Hepatocyte (in vitro differentiated cells): ENCODE data around the gene CKAP2L. TPM values are rescaled to one million over a fixed set of nuclear protein-coding genes. Genes with fewer than 3 reads are reported as not detected.

Experiments used
- DNase-seq: peaks from one replicate; pipeline ENCODE4 v3.0.0-alpha.2; 2016; ENCODE audit warnings: low spot score
- H2AFZ ChIP-seq: fragments of 200-600 bp; sonication (generic); 2 replicates; pipeline ENCODE4 v1.6.0; 2016; ENCODE audit warnings: antibody characterized with exemption, mild to moderate bottlenecking
- H3K27ac ChIP-seq: fragments of 200-600 bp; sonication (generic); 2 replicates; pipeline ENCODE4 v1.5.1; 2016; ENCODE audit warnings: mild to moderate bottlenecking
- H3K27me3 ChIP-seq: fragments of 200-600 bp; sonication (generic); 2 replicates; pipeline ENCODE4 v1.6.1; 2016
- H3K36me3 ChIP-seq: fragments of 200-600 bp; sonication (generic); replicated peaks from 2 replicates; pipeline ENCODE4 v1.5.1; 2016; ENCODE audit warnings: low read depth; ENCODE audit not compliant: insufficient read depth
- H3K4me1 ChIP-seq: fragments of 200-600 bp; sonication (generic); 2 replicates; pipeline ENCODE4 v1.5.1; 2016; ENCODE audit warnings: mild to moderate bottlenecking, moderate library complexity; ENCODE audit not compliant: insufficient read depth
- H3K4me2 ChIP-seq: fragments of 200-600 bp; sonication (generic); 2 replicates; pipeline ENCODE4 v1.6.0; 2016
- H3K4me3 ChIP-seq: fragments of 200-600 bp; sonication (generic); 2 replicates; pipeline ENCODE4 v1.5.1; 2016; ENCODE audit warnings: mild to moderate bottlenecking
- H3K79me2 ChIP-seq: fragments of 200-600 bp; sonication (generic); 2 replicates; pipeline ENCODE4 v1.6.0; 2017; ENCODE audit warnings: mild to moderate bottlenecking
- H3K9me2 ChIP-seq: fragments of 200-600 bp; sonication (generic); replicated peaks from 2 replicates; pipeline ENCODE4 v1.6.0; 2017; ENCODE audit warnings: mild to moderate bottlenecking; ENCODE audit not compliant: insufficient read depth
- H3K9me3 ChIP-seq: fragments of 200-600 bp; sonication (generic); 2 replicates; pipeline ENCODE4 v1.5.1; 2016; ENCODE audit warnings: low read depth, mild to moderate bottlenecking
- H4K20me1 ChIP-seq: fragments of 200-600 bp; sonication (generic); 2 replicates; pipeline ENCODE4 v1.6.0; 2016; ENCODE audit warnings: mild to moderate bottlenecking; ENCODE audit not compliant: insufficient read depth, poor library complexity, severe bottlenecking
- CTCF ChIP-seq: fragments of 200-600 bp; sonication (generic); IDR thresholded peaks from 2 replicates; pipeline ENCODE4 v1.5.1; 2016; ENCODE audit warnings: antibody characterized with exemption, mild to moderate bottlenecking; ENCODE audit not compliant: poor library complexity
- EZH2 ChIP-seq: fragments of 200-600 bp; sonication (generic); IDR thresholded peaks from 2 replicates; pipeline ENCODE4 v1.6.1; 2016; ENCODE audit warnings: antibody characterized with exemption, mild to moderate bottlenecking, borderline replicate concordance
- EZH2phosphoT487 ChIP-seq: fragments of 200-600 bp; sonication (generic); IDR thresholded peaks from one replicate; pipeline ENCODE4 v1.6.1; 2018; ENCODE audit warnings: antibody characterized with exemption, mild to moderate bottlenecking, low read depth, moderate library complexity; ENCODE audit not compliant: unreplicated experiment, severe bottlenecking
- WGBS: methylation state at CpG from one replicate; pipeline ENCODE4 v1.1.6; 2016; ENCODE audit warnings: low lambda C conversion rate; ENCODE audit errors: missing lambda C conversion rate; 5-methylcytosine and 5-hydroxymethylcytosine counted together
- polyA plus RNA-seq: library from polyadenylated mRNA; unstranded; fragments of >200 nt; fragmentation: Nextera tagmentation; extraction: Ambion mirVana; gene quantifications from 2 replicates; pipeline ENCODE4 v1.2.1, GENCODE V29; 2016
- total RNA-seq: library from RNA; depleted of rRNA; stranded (reverse); fragments of >200 nt; gene quantifications from 2 replicates; pipeline ENCODE4 v1.2.3, GENCODE V29; 2014

Gene CKAP2L
- total and polyA plus RNA-seq, 2 experiments from 2014 or later = 7.2 to 8.1 TPM

GRCh38 chr2:112726487-112727190, 37.8 kb downstream of the CKAP2L start:
- Histone ChIP-seq H3K4me1 (no peaks in the 10 kb centered on the region), H3K27ac (peak overlapping the region; percentile 90), H3K4me3 (no peak overlapping the region), H3K36me3 (no peaks in the 10 kb centered on the region), H2AFZ (no peak overlapping the region), H3K9me3 (no peaks in the 10 kb centered on the region), H3K27me3 (no peaks in the 10 kb centered on the region), H3K9me2 (no peaks in the 10 kb centered on the region), H3K79me2 (no peaks in the 10 kb centered on the region), H4K20me1 (no peaks in the 10 kb centered on the region), H3K4me2 (peak overlapping the region; percentile 22)
- peak; percentile 96 for DNase-seq
- TF ChIP-seq CTCF (peak; percentile 95), EZH2 (no peak), EZH2phosphoT487 (no peak)
- WGBS = 20% methylated on average over 13 of the region's 19 CpGs

- TF ChIP-seq CTCF (no peak), EZH2 (no peak), EZH2phosphoT487 (no peak)
- Histone ChIP-seq H3K27ac (peak overlapping the region; percentile 90), H2AFZ (no peak overlapping the region)
These were observed 38.6 kb downstream of the CKAP2L start for GRCh38 chr2:112725545-112726457.

GRCh38 chr2:112724591-112725525, 39.6 kb downstream of the CKAP2L start:
- Histone ChIP-seq H2AFZ (no peak overlapping the region), H3K4me2 (no peak overlapping the region), H3K4me1 (no peaks in the 10 kb centered on the region), H3K27me3 (no peaks in the 10 kb centered on the region), H3K9me2 (no peaks in the 10 kb centered on the region), H3K4me3 (no peak overlapping the region), H3K27ac (peak overlapping the region; percentile 77), H3K79me2 (no peaks in the 10 kb centered on the region), H3K9me3 (no peaks in the 10 kb centered on the region), H3K36me3 (no peaks in the 10 kb centered on the region), H4K20me1 (no peaks in the 10 kb centered on the region)
- peak; percentile 39 for DNase-seq
- TF ChIP-seq EZH2phosphoT487 = no peak
- peak; percentile 14 for TF ChIP-seq CTCF
- no peak for TF ChIP-seq EZH2
- WGBS = 81% methylated on average over 21 of the region's 21 CpGs

More at GRCh38 chr2:112725545-112726457, 38.6 kb downstream of the CKAP2L start:
- WGBS = 79% methylated on average over 15 of the region's 15 CpGs
- Histone ChIP-seq H3K9me3 (no peaks in the 10 kb centered on the region), H3K4me2 (peak overlapping the region; percentile 22), H3K79me2 (no peaks in the 10 kb centered on the region), H3K4me1 (no peaks in the 10 kb centered on the region), H3K27me3 (no peaks in the 10 kb centered on the region), H3K4me3 (no peak overlapping the region), H3K36me3 (no peaks in the 10 kb centered on the region), H3K9me2 (no peaks in the 10 kb centered on the region), H4K20me1 (no peaks in the 10 kb centered on the region)
- DNase-seq = peak; percentile 89
